GM18873 (cell line): ENCODE data around the gene EPHA3.
A peak's percentile ranks its signal among the peaks of the same experiment; 100 is the strongest.

Source experiments
- ATAC-seq: cut with Tn5 transposase; IDR thresholded peaks from one replicate; pipeline ENCODE4 v1.9.1; 2021; ENCODE audit warnings: mild to moderate bottlenecking, moderate library complexity, moderate number of reproducible peaks; ENCODE audit not compliant: unreplicated experiment, low FRiP score

Gene EPHA3

GRCh38 chr3:89107461-89108290, at the start of gene EPHA3:
Gene EPHA3, plus strand, starts transcription at chr3:89107621. Its CDS starts 128 bp downstream, at chr3:89107749.
- ATAC-seq: peak; percentile 91

DNA sequence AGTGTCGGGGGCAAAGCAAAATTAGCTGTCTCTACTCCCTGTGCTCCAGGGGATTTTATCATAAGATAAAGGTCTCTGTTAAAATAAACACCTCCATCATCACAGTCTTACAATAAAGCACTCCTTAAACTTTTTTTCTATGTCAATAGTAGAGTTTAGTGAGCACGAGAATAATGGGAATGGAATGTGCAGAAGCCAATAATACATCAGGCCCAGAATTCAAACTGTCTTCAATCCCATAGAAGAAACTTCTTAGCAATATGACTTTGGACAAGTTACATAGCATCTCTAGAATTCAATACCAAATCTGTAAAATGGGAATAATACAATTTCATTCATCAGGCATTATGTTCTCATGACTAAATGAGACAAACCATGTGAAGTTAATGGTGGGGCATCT, 49.0 kb upstream of the EPHA3 start:
- no peak for ATAC-seq

GRCh38 chr3:89059211-89059925, 48.1 kb upstream of the EPHA3 start:
- ATAC-seq: no peak

DNA sequence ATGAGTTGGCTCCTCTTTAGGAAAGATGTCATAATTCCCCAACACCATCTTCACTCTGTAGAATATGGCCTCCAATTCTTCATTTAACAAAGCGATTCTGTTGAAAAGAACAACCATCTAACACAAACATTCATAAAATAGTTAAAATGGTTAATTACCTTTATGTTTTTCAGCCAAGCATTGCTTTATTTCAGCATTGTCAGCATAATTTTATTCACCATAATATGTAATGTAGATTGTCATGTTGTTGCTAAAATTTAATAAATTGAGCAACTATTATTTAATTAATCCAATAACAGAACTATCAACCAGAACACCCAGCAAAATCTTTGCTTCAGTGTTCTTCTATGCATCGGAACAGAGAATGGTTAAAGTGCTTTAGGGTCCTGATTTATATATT, 46.2 kb upstream of the EPHA3 start:
- ATAC-seq: no peak

DNA sequence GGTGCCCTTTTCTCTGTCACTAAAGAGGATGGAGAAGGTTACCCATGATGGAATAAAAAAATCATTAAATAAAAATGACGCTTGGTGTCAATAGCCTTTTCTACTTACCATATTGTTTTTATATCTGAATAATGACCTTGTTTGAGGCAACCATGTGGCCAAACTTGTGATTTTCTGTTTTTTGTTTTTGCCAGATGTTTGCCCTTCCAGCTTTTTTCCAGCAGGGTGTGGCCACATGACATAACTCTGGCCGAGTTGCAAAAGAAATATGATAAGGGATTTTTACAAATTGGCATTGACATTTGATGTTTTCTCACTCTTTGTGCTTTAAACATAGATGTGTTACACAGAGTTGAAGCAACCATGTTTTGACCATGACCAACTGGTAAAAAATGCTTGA, 39.7 kb upstream of the EPHA3 start:
- no peak for ATAC-seq

GRCh38 chr3:89072642-89073041, 34.8 kb upstream of the EPHA3 start:
- ATAC-seq: no peak

- no peak for ATAC-seq
Observed at GRCh38 chr3:89079944-89080343, 27.5 kb upstream of the EPHA3 start.

GRCh38 chr3:89087851-89088250, 19.6 kb upstream of the EPHA3 start:
- ATAC-seq: no peak

DNA sequence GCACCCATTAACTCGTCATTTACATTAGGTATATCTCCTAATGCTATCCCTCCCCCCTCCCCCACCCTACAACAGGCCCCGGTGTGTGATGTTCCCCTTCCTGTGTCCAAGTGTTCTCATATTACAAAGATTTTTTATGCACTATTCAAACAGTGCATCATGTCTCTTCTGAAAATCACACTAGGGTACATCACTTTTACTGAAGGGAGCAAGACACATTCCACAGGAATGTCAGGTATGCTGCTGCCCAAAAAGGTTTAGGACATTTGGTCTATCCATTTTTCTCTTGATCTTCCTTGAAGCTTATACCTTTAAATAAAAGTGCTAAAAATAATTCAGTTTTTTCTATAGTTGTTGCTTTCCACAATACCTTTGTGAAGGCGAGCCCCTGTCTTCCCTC, 9.2 kb upstream of the EPHA3 start:
- no peak for ATAC-seq

- ATAC-seq: peak; percentile 91
Observed at GRCh38 chr3:89098964-89099585, 8.3 kb upstream of the EPHA3 start.

DNA sequence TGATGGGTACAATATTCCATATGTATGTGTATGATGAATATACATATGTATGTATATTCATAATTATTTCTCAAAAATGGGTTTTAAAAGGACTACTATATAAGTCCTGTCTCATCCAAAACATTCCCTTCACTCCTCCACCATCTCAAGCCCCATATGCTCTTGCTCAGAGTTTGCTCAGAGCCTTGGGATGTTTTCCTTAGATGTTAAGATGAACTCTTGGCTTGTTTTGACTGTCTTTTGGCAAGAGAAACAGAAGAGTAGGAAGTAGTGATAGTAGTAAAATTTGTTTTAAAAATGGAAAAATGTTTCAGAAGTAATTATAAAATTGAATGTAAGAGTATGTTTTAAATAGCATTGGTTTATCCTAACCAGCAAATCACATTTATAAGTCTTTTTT, 6.2 kb upstream of the EPHA3 start:
- ATAC-seq: no peak

DNA sequence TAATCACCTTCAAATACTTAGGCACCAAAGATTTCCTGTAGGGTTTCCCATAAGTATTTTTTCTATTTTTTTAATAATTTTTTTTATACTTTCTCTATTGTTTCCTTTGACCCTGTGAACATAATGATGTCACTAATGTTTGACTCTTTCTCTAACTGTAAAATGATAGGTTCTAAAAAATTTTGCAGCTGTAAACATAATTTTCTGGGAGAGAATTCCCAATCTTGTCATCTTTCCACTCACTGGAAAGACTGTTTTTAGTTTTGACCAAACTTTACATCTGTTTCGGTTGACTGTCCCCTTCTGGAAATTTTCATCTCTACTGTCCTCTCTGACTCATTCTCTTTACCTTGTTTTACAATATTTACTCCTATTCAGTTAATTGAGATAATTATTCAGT, 5.5 kb upstream of the EPHA3 start:
- no peak for ATAC-seq

DNA sequence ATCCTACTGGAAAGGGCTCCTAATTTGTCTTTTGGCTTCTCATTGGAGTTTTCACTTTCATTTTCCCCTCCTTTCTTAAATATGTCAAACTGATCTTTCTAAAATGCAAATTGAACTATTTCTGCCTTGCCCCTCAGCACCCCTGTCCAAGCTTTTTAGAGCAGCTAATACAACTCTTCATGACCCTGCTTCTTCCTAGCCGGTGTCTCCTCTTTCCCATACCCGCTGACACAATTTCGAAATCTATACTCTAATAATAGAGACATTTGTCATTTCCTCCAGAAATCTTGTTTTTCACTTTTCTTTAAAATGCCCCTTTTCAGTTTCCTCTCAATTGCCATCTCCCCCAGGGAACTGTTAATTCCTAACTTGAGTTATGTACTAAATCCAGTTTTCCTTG, 2.9 kb upstream of the EPHA3 start:
- no peak for ATAC-seq

DNA sequence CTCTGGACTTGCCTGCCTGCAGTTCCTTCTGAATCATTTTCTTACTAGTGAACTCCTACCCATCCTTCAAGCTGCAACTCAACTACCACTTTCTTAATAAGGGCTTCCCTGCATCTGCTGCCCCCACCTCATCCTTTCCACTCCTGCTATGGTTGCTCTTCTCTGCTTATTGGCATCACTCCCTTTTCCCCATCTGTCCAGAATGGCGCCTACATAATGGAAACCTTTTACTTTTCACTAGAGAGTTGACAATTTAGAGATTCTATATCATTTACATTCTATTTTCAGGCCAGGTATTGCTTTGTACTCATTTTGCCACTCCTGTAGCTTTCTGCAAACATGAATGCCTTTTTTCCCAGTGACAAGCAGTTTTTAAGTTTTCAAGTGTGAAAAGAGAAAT, 1.9 kb upstream of the EPHA3 start:
- no peak for ATAC-seq

DNA sequence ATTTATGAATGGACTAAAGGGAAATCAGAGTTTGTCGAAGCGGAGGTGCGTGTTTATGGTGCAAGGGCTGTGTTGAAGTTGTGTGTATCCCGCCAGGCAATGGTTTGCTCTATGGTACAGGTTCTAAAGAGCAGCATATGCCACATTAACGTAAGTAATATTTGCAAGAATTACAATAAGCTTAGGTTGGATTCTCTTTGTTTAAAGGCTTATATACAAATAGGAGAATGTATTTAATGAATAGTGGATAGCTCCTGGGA, 800 bp downstream of the EPHA3 start:
- ATAC-seq: no peak

- ATAC-seq: no peak
Observed at GRCh38 chr3:89113344-89113743, 5.9 kb downstream of the EPHA3 start.

DNA sequence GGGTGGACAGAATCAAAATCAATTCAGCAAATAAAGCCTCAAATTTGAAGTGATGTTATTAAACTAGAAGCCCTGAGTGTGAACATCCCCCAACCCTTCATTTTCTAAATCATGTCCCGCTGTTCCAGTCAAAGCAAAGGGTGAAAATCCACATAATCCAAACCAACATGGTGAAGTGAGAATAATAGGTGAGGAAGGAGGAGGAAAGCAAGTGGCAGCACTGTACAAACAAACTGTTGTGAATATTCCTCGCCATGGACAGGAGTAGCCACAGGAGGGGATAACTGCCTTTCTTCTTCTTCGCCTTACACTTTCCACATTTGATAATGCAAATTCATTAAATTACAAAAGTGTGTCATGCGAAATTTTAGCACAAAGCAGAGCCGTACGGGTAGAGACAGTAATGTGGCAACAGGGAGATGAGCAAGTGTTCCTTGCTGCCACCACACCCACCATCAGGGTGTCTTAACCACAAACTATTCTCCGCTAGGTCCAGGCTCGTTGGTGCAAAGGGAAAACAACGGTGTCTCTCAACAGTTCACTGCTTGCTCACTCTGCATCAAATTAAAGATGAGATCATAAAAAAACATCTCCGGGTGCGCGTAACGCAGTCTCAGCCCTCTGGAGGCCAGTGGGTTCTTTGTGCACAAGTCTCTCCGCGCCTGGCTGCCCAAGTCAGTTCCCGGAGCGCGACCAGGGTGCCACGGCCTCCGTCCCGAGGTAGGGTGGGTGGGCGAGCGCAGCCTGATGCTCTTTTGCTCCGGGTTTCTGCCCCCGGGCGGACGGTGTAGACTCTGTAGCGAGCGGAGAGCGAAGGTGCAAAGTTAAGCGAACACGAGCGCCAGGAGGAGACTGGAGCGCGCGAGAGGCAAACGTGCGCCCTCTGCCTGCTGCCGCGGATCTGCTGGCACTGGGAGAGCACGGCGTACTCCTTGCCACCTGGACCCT, 6.7 kb downstream of the EPHA3 start:
- no peak for ATAC-seq

DNA sequence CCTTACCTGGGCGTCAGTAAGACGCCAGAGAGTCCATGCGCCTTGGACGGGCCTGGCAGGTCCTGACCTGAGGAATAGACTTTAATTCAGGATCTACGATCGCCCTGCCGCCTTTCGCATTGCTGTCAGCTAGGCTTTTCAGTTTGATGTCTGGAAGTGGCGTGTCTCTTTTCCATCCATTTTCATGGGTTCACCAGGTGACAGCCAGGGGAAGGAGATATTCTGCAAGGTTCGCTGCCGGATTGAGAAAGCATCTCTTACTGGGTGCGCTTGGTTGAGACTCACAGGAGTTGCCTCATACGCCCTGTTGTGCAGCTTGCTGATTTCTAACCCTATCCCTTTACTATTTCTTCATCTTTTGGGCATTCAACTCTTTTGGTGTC, 7.4 kb downstream of the EPHA3 start:
- no peak for ATAC-seq

DNA sequence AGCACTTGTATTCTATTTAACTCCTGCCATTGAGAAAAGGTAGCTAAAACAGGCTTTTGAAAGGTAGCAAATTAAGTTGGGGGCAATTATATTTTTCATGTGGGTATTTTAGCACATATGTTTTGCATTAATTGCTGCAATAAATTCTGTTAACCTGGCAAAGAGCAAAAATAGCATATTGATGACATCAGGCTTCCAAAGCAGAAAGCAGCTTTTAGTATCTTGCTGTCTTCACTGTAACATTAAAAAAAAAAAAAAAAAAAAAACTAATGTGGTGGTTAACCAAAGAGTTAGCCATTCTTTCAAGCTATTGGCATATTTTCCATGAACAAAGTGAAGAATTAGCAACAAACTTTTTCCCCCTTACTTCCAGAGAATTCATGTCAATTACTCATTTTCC, 9.1 kb downstream of the EPHA3 start:
- ATAC-seq: no peak

- no peak for ATAC-seq
Observed at GRCh38 chr3:89138048-89138447, 30.6 kb downstream of the EPHA3 start.

DNA sequence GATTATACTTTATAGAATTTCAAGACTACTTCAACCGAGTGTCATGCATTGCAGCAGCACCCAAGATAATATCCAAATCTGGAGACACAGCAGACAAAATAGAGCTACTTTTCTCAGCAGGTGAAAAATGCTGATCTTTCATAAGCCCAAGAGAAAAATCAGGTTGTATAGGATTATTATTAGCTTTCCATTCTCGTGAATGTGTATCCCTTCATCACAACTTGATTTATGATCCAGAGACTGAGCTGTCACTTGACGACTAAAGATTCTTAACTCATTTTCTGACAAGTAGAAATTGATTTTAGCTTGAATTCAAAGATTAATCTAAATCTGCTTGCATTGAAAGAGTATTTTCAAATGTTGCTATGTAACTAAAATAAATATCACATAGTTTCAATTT, 32.4 kb downstream of the EPHA3 start:
- no peak for ATAC-seq
